ENCODE results near the gene COL23A1.

The COL23A1 gene

GRCh38 chr5:178581621-178582020, 8.6 kb downstream of the COL23A1 start:
- no peak overlapping the region for H3K27ac ChIP-seq
- H3K4me3 ChIP-seq, result no peak overlapping the region
- no peak for TF ChIP-seq CTCF (IDR thresholded peaks at IDR 0.05)
- no peak for DNase-seq (ENCODE audit: low spot score)

GRCh38 chr5:178580271-178580955, 9.8 kb downstream of the COL23A1 start:
- Histone ChIP-seq H3K27ac (no peak overlapping the region), H3K4me3 (no peak overlapping the region)
- no peak for DNase-seq (ENCODE audit: low spot score)
- no peak for TF ChIP-seq CTCF (IDR thresholded peaks at IDR 0.05)

GRCh38 chr5:178577944-178578343, 12.2 kb downstream of the COL23A1 start:
- DNase-seq (ENCODE audit: low spot score), result no peak
- TF ChIP-seq CTCF (IDR thresholded peaks at IDR 0.05), result no peak
- Histone ChIP-seq H3K27ac (no peak overlapping the region), H3K4me3 (no peak overlapping the region)

- no peak for DNase-seq (ENCODE audit: low spot score)
- TF ChIP-seq CTCF (IDR thresholded peaks at IDR 0.05), result no peak
- Histone ChIP-seq H3K4me3 (peak overlapping the region; percentile 55), H3K27ac (no peak overlapping the region)
These were observed 12.8 kb downstream of the COL23A1 start for GRCh38 chr5:178577376-178577839.

DNA sequence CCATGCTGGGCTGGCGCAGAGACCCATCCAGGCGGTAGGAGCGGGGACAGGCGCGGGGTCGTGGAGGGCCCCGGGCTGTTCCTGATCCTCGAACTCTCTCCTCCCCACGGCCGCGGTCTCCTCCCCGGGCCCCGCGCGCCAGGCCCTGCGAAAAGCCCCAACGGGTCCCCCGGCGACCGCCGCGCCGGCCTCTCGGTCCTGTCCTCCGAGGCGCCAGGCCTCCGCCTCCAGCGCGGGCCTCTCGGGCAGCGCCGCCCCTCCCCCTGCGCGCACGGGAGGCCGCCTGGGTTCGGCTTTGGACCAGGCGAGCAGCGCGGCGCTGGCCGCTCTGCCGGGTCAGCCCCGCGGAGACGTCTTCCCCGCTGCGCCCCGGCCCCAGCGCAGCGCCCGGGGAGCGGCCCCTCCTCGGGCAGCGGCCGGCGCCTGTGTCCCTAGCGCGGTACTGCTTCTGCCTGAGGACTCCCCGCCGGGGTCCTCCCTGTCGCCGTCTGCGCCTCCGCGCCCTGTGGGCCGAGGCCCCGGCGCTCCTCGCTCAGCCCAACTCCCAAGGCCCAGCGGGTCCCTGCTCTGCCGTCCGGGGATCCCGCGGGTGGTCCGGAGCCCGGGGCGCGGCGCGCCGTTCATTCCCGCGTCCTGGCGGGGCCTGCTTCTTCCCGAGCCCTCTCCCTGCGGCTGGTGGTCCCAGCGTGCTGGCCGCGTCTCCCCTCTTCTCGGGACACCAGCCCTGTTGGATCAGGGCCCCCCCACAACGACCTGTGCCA, 13.4 kb downstream of the COL23A1 start:
- no peak for TF ChIP-seq CTCF (IDR thresholded peaks at IDR 0.05)
- H3K4me3 ChIP-seq, result peak overlapping the region; percentile 55
- DNase-seq (ENCODE audit: low spot score), result no peak
- H3K27ac ChIP-seq, result no peak overlapping the region

DNA sequence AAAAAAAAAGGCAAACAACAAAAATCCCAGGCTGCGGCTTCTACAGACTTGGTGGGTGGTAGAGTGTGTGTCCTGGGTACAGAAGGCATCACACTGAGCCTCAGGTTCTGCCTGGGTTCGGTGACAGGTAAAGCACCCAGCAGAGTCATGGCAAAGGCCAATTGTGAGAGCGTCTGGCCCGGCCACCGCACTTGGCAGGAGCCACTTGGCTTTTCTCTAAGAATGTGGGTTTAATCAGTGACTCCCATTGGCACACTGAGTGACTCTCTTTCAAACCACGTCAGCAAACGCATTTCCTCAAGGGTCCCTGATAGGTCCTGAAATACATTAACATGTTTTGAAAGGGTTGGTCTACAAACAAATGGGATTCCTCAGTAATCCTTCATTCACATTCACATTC, 17.0 kb downstream of the COL23A1 start:
- DNase-seq (ENCODE audit: low spot score), result no peak
- TF ChIP-seq CTCF (IDR thresholded peaks at IDR 0.05), result no peak
- H3K27ac ChIP-seq, result no peak overlapping the region
- H3K4me3 ChIP-seq, result no peak overlapping the region

- Histone ChIP-seq H3K4me3 (no peak overlapping the region), H3K27ac (no peak overlapping the region)
- DNase-seq (ENCODE audit: low spot score), result no peak
- TF ChIP-seq CTCF (IDR thresholded peaks at IDR 0.05), result no peak
These were observed 17.6 kb downstream of the COL23A1 start for GRCh38 chr5:178572617-178573016.
